ENCODE data around the gene COL4A5. TPM values are rescaled to one million over a fixed set of nuclear protein-coding genes. Genes with fewer than 3 reads are reported as not detected.
A peak's percentile ranks its signal among the peaks of the same experiment; 100 is the strongest.

The COL4A5 gene
- polyA plus RNA-seq, 1 donor, result 43.1 TPM

DNA sequence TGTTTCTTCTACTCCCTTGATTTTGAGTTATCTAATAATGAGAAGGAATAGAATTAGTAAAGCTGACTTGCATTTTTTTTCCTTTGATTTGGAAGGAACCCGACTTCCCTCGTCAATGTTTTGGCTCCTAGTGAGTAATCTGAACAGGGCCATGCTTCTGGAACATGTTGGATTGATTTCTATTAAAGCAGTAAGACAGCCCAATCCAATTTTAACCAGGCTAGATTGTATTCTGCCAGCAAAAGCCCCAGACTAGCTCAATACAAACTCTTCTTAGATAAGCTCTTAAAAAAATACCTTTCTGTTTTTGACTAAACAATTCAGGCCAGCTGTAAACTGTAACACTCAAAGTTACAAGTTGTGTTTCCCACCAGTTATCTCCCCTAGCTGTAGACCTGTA is 170.5 kb downstream of the COL4A5 start:
- H3K9me3 ChIP-seq (ENCODE audit: control insufficient read depth, low read depth, low read length), result no peaks in the 10 kb centered on the region
- no peak overlapping the region for H3K27ac ChIP-seq (ENCODE audit: low read length)
- no peak overlapping the region for H3K4me3 ChIP-seq (ENCODE audit: low read length)
- no peak for DNase-seq
- no peaks in the 10 kb centered on the region for H3K4me1 ChIP-seq (ENCODE audit: control insufficient read depth, insufficient read depth, low read length)
- H3K36me3 ChIP-seq (ENCODE audit: control insufficient read depth, insufficient read depth, low read length), result no peaks in the 10 kb centered on the region
- WGBS (ENCODE audit: insufficient coverage, low lambda C conversion rate), result no CpG with 5 or more reads among the region's 2 CpGs
- H3K27me3 ChIP-seq (ENCODE audit: control insufficient read depth, insufficient read depth, low read length), result no peaks in the 10 kb centered on the region

DNA sequence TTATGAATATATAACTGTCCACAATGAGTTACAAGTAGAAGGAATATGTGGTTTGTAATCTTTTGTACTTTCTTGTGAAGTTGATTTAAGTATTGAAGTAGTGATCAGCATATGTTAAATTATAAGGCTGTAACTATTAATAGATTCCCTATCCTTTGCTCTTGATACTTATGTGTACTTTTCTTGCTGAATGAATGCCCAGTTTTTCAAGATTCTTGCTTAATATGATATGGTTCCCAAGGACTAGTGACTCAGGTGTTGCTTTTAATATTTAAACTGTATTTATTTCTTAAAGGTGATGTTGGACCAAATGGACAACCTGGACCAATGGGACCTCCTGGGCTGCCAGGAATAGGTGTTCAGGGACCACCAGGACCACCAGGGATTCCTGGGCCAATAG is 175.0 kb downstream of the COL4A5 start:
- no peaks in the 10 kb centered on the region for H3K9me3 ChIP-seq (ENCODE audit: control insufficient read depth, low read depth, low read length)
- H3K27me3 ChIP-seq (ENCODE audit: control insufficient read depth, insufficient read depth, low read length), result no peaks in the 10 kb centered on the region
- DNase-seq, result no peak
- H3K4me1 ChIP-seq (ENCODE audit: control insufficient read depth, insufficient read depth, low read length), result no peaks in the 10 kb centered on the region
- no peaks in the 10 kb centered on the region for H3K36me3 ChIP-seq (ENCODE audit: control insufficient read depth, insufficient read depth, low read length)
- H3K27ac ChIP-seq (ENCODE audit: low read length), result no peak overlapping the region
- no peak overlapping the region for H3K4me3 ChIP-seq (ENCODE audit: low read length)

DNA sequence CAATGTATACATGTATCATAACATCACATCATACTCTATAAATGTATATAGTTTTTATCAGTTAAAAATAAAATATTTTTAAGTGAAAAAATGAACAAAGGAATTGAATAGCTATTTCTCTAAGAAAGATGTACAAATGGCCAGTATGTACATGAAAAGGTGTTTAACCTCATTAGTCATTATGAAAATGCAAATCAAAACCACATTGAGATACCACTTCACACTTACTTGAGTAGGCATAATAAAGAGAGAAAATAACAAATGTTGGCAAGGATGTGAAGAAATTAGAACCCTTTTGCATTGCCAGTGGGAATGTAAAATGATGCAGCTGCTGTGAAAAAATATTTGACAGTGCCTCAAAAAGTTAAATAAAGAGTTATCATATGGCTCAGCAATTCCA is 201.2 kb downstream of the COL4A5 start:
- DNase-seq, result no peak
- Histone ChIP-seq H3K27me3 (ENCODE audit: control insufficient read depth, insufficient read depth, low read length) (no peaks in the 10 kb centered on the region), H3K4me3 (ENCODE audit: low read length) (no peak overlapping the region), H3K4me1 (ENCODE audit: control insufficient read depth, insufficient read depth, low read length) (no peaks in the 10 kb centered on the region), H3K9me3 (ENCODE audit: control insufficient read depth, low read depth, low read length) (no peaks in the 10 kb centered on the region), H3K36me3 (ENCODE audit: control insufficient read depth, insufficient read depth, low read length) (no peaks in the 10 kb centered on the region), H3K27ac (ENCODE audit: low read length) (no peak overlapping the region)

DNA sequence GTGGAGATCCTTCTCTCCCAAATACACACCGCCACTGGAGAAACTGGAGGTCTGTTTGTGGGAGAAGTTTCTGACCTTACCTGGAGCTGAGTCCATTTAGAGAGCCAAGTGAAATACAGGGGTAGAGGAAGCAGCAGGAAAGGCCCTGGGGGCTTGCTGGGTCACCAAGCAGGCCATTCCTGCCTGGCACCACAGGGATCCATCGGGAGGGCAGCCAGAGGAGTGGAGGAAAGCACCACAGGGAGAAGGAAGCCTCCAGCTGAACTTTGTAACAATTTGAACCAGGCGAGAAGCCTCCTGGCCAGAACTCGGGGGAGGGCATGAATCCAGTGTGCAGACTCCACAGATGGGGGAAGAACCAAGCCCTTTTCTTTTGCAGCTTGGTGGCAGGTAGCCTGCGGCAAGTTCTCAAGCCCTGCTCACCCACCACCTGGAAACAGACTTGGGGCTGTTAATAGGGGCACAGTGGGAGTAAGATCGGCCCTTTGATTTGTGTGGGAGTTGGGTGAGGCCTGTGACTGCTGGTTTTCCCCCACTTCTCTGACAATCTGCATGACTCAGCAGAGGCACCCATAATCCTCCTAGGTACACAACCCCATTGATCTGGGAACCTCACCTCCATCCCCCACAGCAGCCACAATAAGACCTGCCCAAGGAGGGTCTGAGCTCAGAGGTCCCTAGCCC is 202.1 kb downstream of the COL4A5 start:
- H3K4me3 ChIP-seq (ENCODE audit: low read length), result no peak overlapping the region
- no peaks in the 10 kb centered on the region for H3K9me3 ChIP-seq (ENCODE audit: control insufficient read depth, low read depth, low read length)
- H3K36me3 ChIP-seq (ENCODE audit: control insufficient read depth, insufficient read depth, low read length), result no peaks in the 10 kb centered on the region
- H3K4me1 ChIP-seq (ENCODE audit: control insufficient read depth, insufficient read depth, low read length), result no peaks in the 10 kb centered on the region
- no CpG with 5 or more reads among the region's 6 CpGs for WGBS (ENCODE audit: insufficient coverage, low lambda C conversion rate)
- no peaks in the 10 kb centered on the region for H3K27me3 ChIP-seq (ENCODE audit: control insufficient read depth, insufficient read depth, low read length)
- no peak for DNase-seq
- no peak overlapping the region for H3K27ac ChIP-seq (ENCODE audit: low read length)

DNA sequence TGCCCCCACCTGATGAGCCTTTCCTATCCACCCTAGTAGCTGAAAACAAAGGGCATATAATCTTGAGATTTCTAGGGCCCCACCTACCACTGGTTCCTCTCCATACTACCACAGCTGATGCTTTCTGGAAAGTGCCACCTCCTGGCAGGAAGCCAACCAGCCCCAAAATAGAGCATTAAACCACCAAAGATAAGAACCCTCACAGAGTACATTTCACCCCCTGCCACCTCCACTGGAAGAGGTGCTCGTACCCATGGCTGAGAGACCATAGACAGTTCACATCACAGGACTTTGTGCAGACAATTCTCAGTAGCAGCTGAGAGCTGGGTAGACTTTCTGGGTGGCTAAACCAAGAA is 202.6 kb downstream of the COL4A5 start:
- H3K36me3 ChIP-seq (ENCODE audit: control insufficient read depth, insufficient read depth, low read length), result no peaks in the 10 kb centered on the region
- peak in 1 of 2 donors; percentile 1 for DNase-seq
- no CpG with 5 or more reads among the region's 1 CpG for WGBS (ENCODE audit: insufficient coverage, low lambda C conversion rate)
- no peaks in the 10 kb centered on the region for H3K9me3 ChIP-seq (ENCODE audit: control insufficient read depth, low read depth, low read length)
- no peak overlapping the region for H3K4me3 ChIP-seq (ENCODE audit: low read length)
- H3K4me1 ChIP-seq (ENCODE audit: control insufficient read depth, insufficient read depth, low read length), result no peaks in the 10 kb centered on the region
- no peaks in the 10 kb centered on the region for H3K27me3 ChIP-seq (ENCODE audit: control insufficient read depth, insufficient read depth, low read length)
- no peak overlapping the region for H3K27ac ChIP-seq (ENCODE audit: low read length)

DNA sequence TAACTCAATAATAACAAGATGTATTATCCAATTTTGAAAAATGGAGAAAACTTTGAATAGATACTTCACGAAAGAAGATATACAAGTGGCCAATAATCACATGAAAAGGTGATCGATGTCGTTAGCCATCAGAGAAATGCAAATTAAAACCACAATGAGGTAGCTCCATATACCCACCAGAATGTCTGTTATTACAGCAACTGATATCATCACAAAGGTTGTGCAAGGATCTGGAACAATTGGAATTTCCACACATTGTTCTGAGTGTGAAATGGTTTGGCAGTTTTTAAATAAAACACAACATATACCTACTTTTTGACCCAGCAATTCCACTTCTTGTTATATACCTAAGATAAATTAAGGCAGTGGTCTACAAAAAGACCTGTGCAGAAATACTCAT is 225.1 kb downstream of the COL4A5 start:
- no peak for DNase-seq
- H3K9me3 ChIP-seq (ENCODE audit: control insufficient read depth, low read depth, low read length), result no peaks in the 10 kb centered on the region
- no peaks in the 10 kb centered on the region for H3K27me3 ChIP-seq (ENCODE audit: control insufficient read depth, insufficient read depth, low read length)
- no peak overlapping the region for H3K27ac ChIP-seq (ENCODE audit: low read length)
- H3K36me3 ChIP-seq (ENCODE audit: control insufficient read depth, insufficient read depth, low read length), result no peaks in the 10 kb centered on the region
- no peak overlapping the region for H3K4me3 ChIP-seq (ENCODE audit: low read length)
- no peaks in the 10 kb centered on the region for H3K4me1 ChIP-seq (ENCODE audit: control insufficient read depth, insufficient read depth, low read length)
- WGBS (ENCODE audit: insufficient coverage, low lambda C conversion rate), result no CpG with 5 or more reads among the region's 3 CpGs

DNA sequence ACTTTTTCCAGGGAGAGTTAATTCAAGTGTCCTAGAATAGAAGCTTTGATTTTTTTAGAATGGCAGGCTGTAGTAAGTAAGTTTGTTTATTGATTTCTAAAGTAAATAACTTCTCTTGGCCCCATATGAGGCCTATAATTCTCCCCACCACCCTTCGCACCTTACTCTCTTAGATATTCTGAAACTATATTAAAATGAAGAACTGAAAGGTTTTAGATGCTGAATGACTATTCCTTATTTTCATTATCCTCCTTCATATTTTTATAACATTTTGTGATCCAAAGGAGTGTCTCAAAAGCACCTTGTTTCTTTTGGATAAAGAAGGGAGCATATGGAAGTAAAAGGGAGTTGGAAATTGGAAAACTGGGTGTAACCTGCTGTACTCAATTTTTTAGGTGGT is 226.5 kb downstream of the COL4A5 start:
- no peak overlapping the region for H3K27ac ChIP-seq (ENCODE audit: low read length)
- no CpG with 5 or more reads among the region's 1 CpG for WGBS (ENCODE audit: insufficient coverage, low lambda C conversion rate)
- no peaks in the 10 kb centered on the region for H3K36me3 ChIP-seq (ENCODE audit: control insufficient read depth, insufficient read depth, low read length)
- no peaks in the 10 kb centered on the region for H3K9me3 ChIP-seq (ENCODE audit: control insufficient read depth, low read depth, low read length)
- no peak overlapping the region for H3K4me3 ChIP-seq (ENCODE audit: low read length)
- H3K27me3 ChIP-seq (ENCODE audit: control insufficient read depth, insufficient read depth, low read length), result no peaks in the 10 kb centered on the region
- DNase-seq, result no peak
- no peaks in the 10 kb centered on the region for H3K4me1 ChIP-seq (ENCODE audit: control insufficient read depth, insufficient read depth, low read length)

DNA sequence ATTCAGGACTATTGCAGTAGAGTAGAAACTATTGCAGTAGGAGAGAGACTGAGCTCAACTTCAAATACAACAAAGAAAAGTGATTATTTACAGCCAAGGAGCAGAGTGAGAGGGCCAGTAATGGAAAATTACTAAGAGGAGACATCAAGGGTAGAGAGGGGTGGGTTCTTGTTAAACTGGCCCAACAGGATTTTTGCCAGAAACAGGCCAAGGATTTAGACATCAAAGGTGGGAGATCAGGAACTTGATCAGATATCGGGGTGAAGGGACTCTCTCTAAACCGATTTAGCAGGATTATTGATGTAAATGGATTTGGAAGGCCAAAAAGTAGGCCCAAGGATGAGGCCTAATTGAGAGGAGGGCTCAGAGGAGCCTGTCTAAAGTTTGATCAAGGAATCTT is 231.9 kb downstream of the COL4A5 start:
- WGBS (ENCODE audit: insufficient coverage, low lambda C conversion rate), result no CpG with 5 or more reads among the region's 2 CpGs

DNA sequence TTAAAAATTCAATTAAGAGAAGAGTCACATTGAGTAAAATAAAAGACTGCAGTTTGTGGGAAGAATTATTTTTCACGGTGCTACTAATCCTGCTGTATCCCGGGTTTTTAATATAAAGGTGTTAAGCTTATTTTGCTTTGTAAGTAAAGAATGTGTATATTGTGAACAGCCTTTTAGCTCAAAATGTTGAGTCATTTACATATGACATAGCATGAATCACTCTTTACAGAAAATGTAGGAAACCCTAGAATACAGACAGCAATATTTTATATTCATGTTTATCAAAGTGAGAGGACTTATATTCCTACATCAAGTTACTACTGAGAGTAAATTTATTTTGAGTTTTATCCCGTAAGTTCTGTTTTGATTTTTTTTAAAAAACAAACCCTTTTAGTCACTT is 257.1 kb downstream of the COL4A5 start:
- no peaks in the 10 kb centered on the region for H3K36me3 ChIP-seq (ENCODE audit: control insufficient read depth, insufficient read depth, low read length)

More for the DNA sequence above, 231.9 kb downstream of the COL4A5 start:
- no peaks in the 10 kb centered on the region for H3K27me3 ChIP-seq (ENCODE audit: control insufficient read depth, insufficient read depth, low read length)
- no peaks in the 10 kb centered on the region for H3K4me1 ChIP-seq (ENCODE audit: control insufficient read depth, insufficient read depth, low read length)
- no peaks in the 10 kb centered on the region for H3K9me3 ChIP-seq (ENCODE audit: control insufficient read depth, low read depth, low read length)
- no peaks in the 10 kb centered on the region for H3K36me3 ChIP-seq (ENCODE audit: control insufficient read depth, insufficient read depth, low read length)
- H3K27ac ChIP-seq (ENCODE audit: low read length), result no peak overlapping the region
- DNase-seq, result no peak
- no peak overlapping the region for H3K4me3 ChIP-seq (ENCODE audit: low read length)

DNA sequence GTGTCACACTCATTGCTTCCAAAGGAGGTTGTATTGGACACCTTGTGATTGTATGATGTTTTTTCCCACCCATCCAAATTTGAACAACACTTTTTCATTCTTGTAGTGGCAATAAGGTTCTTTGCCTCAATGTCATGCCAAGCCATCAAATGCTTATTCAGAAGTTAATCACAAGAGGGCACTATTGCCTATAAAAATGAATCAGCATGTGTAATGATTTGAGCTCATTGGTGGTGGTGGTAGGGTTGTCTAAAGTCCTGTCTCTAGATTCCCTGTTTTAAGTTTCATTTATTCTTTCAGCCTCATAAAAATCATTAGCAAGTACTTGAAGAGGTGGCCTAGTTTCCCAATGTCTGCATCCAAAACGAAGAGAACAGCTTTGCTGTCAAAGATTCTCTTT is 259.7 kb downstream of the COL4A5 start:
- Histone ChIP-seq H3K36me3 (ENCODE audit: control insufficient read depth, insufficient read depth, low read length) (no peaks in the 10 kb centered on the region), H3K4me1 (ENCODE audit: control insufficient read depth, insufficient read depth, low read length) (no peaks in the 10 kb centered on the region), H3K4me3 (ENCODE audit: low read length) (no peak overlapping the region), H3K27me3 (ENCODE audit: control insufficient read depth, insufficient read depth, low read length) (no peaks in the 10 kb centered on the region), H3K9me3 (ENCODE audit: control insufficient read depth, low read depth, low read length) (no peaks in the 10 kb centered on the region), H3K27ac (ENCODE audit: low read length) (no peak overlapping the region)
- WGBS (ENCODE audit: insufficient coverage, low lambda C conversion rate), result no CpG with 5 or more reads among the region's 1 CpG
- DNase-seq, result peak in 1 of 2 donors; percentile 1

More for the DNA sequence above, 257.1 kb downstream of the COL4A5 start:
- WGBS (ENCODE audit: insufficient coverage, low lambda C conversion rate), result no CpG with 5 or more reads among the region's 3 CpGs
- no peak for DNase-seq
- Histone ChIP-seq H3K27ac (ENCODE audit: low read length) (no peak overlapping the region), H3K4me3 (ENCODE audit: low read length) (no peak overlapping the region), H3K4me1 (ENCODE audit: control insufficient read depth, insufficient read depth, low read length) (no peaks in the 10 kb centered on the region), H3K9me3 (ENCODE audit: control insufficient read depth, low read depth, low read length) (no peaks in the 10 kb centered on the region), H3K27me3 (ENCODE audit: control insufficient read depth, insufficient read depth, low read length) (no peaks in the 10 kb centered on the region)

DNA sequence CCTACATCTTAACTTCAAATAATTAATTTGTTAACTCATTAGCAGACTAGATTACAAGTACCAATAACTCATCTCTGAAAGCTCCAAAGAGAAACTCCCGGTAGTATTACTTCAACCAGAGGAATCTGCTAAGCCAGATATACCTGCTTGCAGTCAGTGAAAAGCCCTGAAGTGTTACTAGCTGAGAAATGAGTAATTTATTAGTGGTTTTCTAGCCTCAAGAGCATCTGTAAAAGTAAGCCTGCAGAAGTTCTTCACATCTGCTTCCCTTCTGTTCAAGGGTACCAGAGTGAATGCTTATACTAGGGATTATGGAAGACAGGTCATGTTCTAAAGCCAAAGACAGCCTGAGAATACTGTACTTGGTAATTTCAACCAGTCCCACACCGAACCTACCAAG is 262.0 kb downstream of the COL4A5 start:
- Histone ChIP-seq H3K4me1 (ENCODE audit: control insufficient read depth, insufficient read depth, low read length) (no peaks in the 10 kb centered on the region), H3K27me3 (ENCODE audit: control insufficient read depth, insufficient read depth, low read length) (no peaks in the 10 kb centered on the region), H3K9me3 (ENCODE audit: control insufficient read depth, low read depth, low read length) (no peaks in the 10 kb centered on the region), H3K36me3 (ENCODE audit: control insufficient read depth, insufficient read depth, low read length) (no peaks in the 10 kb centered on the region), H3K27ac (ENCODE audit: low read length) (no peak overlapping the region), H3K4me3 (ENCODE audit: low read length) (no peak overlapping the region)
- no peak for DNase-seq
- WGBS (ENCODE audit: insufficient coverage, low lambda C conversion rate), result no CpG with 5 or more reads among the region's 2 CpGs
